ENCODE data around the gene C16orf90. TPM values are rescaled to one million over a fixed set of nuclear protein-coding genes. Genes with fewer than 3 reads are reported as not detected.

C16orf90 gene
- polyA plus RNA-seq, 1 of the 3 experiments (the other 2 are of a cell fraction), result not detected

DNA sequence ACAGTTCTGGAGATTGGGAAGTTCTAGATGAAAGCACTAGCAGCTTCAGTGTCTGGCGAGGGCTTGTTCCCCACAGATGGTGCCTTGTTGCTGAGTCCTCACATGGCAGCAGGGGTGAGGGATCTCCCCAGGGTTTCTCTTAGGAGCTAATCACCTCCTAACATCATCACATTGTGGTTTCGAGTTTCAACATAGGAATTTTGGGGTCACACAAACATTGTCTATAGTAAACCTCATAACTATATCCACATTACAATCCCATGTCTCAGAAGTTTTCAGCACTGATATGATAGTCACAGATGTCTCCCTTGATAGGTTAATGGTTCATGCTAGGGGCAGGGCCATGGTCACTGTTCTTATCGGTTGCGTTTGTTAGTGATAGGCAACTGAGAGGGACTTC is 19.3 kb upstream of the C16orf90 start (continued):
- no peak for TF ChIP-seq REST (IDR thresholded peaks at IDR 0.05; ENCODE audit: low read depth, low read length)
- no peak for TF ChIP-seq IRF3 (IDR thresholded peaks at IDR 0.05; ENCODE audit: low read depth, low read length)
- TF ChIP-seq FOSL2 (IDR thresholded peaks at IDR 0.05; ENCODE audit: borderline replicate concordance, low read depth), result no peak
- TF ChIP-seq, protein P1, sequence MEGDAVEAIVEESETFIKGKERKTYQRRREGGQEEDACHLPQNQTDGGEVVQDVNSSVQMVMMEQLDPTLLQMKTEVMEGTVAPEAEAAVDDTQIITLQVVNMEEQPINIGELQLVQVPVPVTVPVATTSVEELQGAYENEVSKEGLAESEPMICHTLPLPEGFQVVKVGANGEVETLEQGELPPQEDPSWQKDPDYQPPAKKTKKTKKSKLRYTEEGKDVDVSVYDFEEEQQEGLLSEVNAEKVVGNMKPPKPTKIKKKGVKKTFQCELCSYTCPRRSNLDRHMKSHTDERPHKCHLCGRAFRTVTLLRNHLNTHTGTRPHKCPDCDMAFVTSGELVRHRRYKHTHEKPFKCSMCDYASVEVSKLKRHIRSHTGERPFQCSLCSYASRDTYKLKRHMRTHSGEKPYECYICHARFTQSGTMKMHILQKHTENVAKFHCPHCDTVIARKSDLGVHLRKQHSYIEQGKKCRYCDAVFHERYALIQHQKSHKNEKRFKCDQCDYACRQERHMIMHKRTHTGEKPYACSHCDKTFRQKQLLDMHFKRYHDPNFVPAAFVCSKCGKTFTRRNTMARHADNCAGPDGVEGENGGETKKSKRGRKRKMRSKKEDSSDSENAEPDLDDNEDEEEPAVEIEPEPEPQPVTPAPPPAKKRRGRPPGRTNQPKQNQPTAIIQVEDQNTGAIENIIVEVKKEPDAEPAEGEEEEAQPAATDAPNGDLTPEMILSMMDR (IDR thresholded peaks at IDR 0.05), result no peak
- no peak for TF ChIP-seq FOXJ3 (CRISPR knock-in tag; IDR thresholded peaks at IDR 0.05)
- TF ChIP-seq JUND (IDR thresholded peaks at IDR 0.05), result no peak
- TF ChIP-seq, protein P2, sequence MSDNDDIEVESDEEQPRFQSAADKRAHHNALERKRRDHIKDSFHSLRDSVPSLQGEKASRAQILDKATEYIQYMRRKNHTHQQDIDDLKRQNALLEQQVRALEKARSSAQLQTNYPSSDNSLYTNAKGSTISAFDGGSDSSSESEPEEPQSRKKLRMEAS (IDR thresholded peaks at IDR 0.05; ENCODE audit: low read depth), result no peak
- TF ChIP-seq, protein P3, sequence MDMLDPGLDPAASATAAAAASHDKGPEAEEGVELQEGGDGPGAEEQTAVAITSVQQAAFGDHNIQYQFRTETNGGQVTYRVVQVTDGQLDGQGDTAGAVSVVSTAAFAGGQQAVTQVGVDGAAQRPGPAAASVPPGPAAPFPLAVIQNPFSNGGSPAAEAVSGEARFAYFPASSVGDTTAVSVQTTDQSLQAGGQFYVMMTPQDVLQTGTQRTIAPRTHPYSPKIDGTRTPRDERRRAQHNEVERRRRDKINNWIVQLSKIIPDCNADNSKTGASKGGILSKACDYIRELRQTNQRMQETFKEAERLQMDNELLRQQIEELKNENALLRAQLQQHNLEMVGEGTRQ (IDR thresholded peaks at IDR 0.05; ENCODE audit: borderline replicate concordance, low read depth, low read length), result no peak
- TF ChIP-seq NRF1 (IDR thresholded peaks at IDR 0.05; ENCODE audit: low read depth, low read length), result no peak
- TF ChIP-seq RFX5 (IDR thresholded peaks at IDR 0.05; ENCODE audit: low read length), result no peak
- TF ChIP-seq SIN3A (IDR thresholded peaks at IDR 0.05; ENCODE audit: borderline replicate concordance, low read depth, low read length), result no peak

DNA sequence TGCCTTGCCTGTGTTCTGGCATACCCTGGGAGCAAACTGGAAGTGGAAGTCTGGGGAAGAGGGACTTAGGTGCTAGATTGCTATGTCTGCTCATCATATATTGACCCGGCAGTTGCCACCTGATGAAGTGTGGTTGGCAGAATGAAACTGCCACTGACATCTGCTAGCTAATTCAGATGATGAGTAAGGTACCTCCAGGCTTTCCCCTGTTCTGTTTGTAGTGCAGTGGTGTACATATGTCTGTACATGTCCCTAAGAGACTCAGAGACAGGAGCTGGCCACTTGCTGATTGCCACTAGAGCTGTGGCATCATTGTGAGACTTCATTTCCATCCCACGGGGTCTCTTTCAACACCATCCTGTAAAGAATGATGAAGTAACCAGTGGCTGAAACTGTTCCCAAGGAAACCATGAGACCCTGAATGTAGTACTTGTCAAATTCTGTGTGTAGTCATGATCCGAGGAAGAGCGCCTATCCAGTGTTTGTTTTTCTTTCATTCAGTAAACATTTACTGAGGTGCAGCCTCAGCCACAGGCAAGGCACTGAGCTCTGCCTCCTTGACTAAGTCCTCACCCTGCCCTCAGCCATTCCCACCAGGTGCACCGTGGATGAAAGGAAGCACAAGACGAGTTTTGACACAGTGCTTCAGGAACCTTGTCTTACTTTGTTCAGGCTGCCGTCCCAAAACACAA is 18.7 kb upstream of the C16orf90 start:
- H3K27me3 ChIP-seq (ENCODE audit: insufficient read depth), result no peaks in the 10 kb centered on the region
- TF ChIP-seq MEF2A (IDR thresholded peaks at IDR 0.05; ENCODE audit: borderline replicate concordance, low read depth), result no peak
- no peak for TF ChIP-seq TAF1 (IDR thresholded peaks at IDR 0.05; ENCODE audit: borderline replicate concordance, low read depth, low read length)
- TF ChIP-seq EZH2phosphoT487 (IDR thresholded peaks at IDR 0.05; ENCODE audit: borderline replicate concordance, low read depth), result no peak
- no peak for TF ChIP-seq CHD2 (IDR thresholded peaks at IDR 0.05; ENCODE audit: low read length, partially characterized antibody)
- TF ChIP-seq FOSL2 (IDR thresholded peaks at IDR 0.05; ENCODE audit: borderline replicate concordance, low read depth), result no peak
- TF ChIP-seq GABPA (IDR thresholded peaks at IDR 0.05; ENCODE audit: low read depth), result no peak
- no peak for TF ChIP-seq IRF3 (IDR thresholded peaks at IDR 0.05; ENCODE audit: low read depth, low read length)
- no peak for TF ChIP-seq JUND (IDR thresholded peaks at IDR 0.05)
- TF ChIP-seq, protein P3 (IDR thresholded peaks at IDR 0.05; ENCODE audit: borderline replicate concordance, low read depth, low read length), result no peak
- no peak for TF ChIP-seq MXI1 (IDR thresholded peaks at IDR 0.05; ENCODE audit: low read depth, low read length)

More for the DNA sequence above, 18.7 kb upstream of the C16orf90 start:
- Histone ChIP-seq H3K9me2 (no peaks in the 10 kb centered on the region), H3F3A (replicated peaks; ENCODE audit: insufficient read depth) (peaks cover 3% of the 10 kb centered on the region), H3K4me3 (ENCODE audit: low read depth in 2 of 2, low read length in 1 of 2) (no peak overlapping the region), H3K4me2 (no peak overlapping the region), H3K27ac (ENCODE audit: low read depth in 2 of 2, low read length in 1 of 2) (no peak overlapping the region), H3K9ac (no peak overlapping the region), H3K9me3 (no peaks in the 10 kb centered on the region), H3K36me3 (replicated peaks in 1 of 2; ENCODE audit: control insufficient read depth in 1 of 2, insufficient read depth in 2 of 2, low read length in 1 of 2) (peaks cover 27 to 66% of the 10 kb centered on the region in 2 experiments), H2AFZ (ENCODE audit: low read depth) (no peak overlapping the region), H3K79me2 (ENCODE audit: insufficient read depth) (no peaks in the 10 kb centered on the region), H4K20me1 (ENCODE audit: insufficient read depth) (no peaks in the 10 kb centered on the region), H3K4me1 (ENCODE audit: control insufficient read depth in 1 of 2, insufficient read depth in 2 of 2, low read depth in 1 of 2, low read length in 1 of 2) (no peaks in the 10 kb centered on the region)
- ChIA-PET POLR2A (no interaction called here), CTCF (interaction anchor here (1.2 kb wide), 1 partner anchor 14 kb away, joined by 4 read pairs; the partner anchor contains the start of gene CLUAP1)
- no peak for DNase-seq
- WGBS (ENCODE audit: low lambda C conversion rate), result 81% methylated on average over 6 of the region's 7 CpGs

All from SK-N-SH (cell line).